Measurements from ENCODE around the gene SLC9A8.
"Not testable (repeated sequence)": the region's sequence is repeated elsewhere in the genome, so short reads cannot be mapped to it uniquely, and the experiment has no call there.

SLC9A8 gene

DNA sequence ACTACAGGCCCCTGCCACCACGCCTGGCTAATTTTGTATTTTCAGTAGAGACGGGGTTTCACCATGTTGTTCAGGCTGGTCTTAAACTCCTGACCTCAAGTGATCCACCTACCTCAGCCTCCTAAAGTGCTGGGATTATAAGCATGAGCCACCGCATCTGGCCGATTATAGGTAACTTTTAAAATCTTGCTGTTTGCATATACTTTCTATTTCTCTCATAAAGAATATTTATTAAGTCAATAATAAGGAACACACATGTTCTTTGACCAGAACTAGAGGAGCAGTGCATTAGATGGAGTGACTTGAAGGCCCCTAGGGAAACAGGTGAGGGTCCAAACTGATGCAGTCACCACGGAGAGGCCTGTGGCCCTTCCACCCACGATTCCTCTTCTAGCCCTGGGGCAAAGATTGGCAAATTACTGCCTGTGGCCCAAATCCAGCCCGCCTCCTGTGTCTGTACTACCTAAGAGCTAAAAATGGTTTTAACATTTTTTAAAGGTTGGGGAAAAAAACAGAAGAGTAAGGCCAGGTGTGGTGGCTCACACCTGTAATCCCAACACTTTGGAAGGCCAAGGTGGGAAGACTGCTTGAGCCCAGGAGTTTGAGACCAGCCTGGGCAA is 83.0 kb downstream of the SLC9A8 start:
- DNase-seq = not testable (repeated sequence)

GRCh38 chr20:49896204-49896603 is 83.6 kb downstream of the SLC9A8 start:
- no peak for DNase-seq

DNA sequence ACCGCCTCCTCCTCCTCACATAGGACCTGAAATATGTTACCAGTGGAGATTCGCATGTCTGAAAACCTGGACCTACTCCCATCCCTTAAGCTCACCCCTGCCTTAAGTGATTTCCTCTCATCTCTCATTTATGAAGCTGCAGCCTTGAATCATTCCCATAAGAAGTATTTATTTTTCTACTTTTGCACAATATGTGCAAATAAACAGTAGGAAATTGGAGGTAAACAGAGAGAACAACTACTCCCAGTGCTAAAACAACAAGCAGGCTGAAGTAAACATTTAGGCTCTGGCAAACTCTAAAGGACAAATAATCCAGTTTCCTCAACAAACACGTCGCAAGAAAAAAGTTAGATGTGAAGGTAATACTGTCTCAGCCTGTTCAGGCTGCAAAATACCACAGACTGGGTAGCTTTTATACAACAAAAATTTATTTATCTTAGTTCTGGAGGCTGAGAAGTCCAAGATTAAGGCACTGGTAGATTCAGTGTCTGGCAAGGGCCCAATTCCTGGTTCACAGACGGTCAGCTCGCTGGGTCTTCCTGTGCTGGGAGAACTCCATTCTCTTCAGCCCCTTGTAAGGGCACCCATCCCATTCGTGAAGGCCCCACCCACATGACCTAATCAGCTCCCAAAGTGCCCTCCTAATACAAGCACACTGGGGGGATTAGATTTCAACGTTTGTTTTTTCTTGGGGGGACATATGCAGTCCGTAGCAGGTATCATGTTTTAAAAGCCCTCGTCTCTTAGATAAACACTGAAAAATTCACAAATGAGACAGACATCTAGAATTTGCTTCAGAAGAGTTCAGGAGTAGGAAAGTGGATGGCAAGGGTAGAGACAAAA is 87.1 kb downstream of the SLC9A8 start:
- no peak for DNase-seq

DNA sequence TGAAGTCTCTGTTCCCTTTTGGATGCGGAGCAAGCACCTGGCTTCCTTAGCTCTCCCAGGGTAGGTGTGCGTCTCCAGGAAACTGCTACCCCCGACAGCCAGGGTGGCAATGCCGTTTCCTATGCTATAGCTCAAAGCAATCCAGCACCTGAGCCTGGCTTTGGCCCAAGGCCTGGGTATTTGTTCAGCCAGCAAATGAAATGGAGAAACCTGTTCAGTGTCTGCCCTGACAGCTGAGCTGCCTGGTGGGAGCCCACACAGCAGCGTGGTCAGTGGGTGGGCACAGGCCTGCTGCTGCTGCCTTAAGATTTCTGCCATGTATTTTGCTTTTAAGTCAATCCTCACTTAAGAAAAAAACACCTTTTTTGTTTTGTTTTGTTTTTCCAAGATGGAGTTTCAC is 89.0 kb downstream of the SLC9A8 start:
- no peak for DNase-seq

- no peak for DNase-seq
These were observed 92.0 kb downstream of the SLC9A8 start for GRCh38 chr20:49904440-49905214.

DNA sequence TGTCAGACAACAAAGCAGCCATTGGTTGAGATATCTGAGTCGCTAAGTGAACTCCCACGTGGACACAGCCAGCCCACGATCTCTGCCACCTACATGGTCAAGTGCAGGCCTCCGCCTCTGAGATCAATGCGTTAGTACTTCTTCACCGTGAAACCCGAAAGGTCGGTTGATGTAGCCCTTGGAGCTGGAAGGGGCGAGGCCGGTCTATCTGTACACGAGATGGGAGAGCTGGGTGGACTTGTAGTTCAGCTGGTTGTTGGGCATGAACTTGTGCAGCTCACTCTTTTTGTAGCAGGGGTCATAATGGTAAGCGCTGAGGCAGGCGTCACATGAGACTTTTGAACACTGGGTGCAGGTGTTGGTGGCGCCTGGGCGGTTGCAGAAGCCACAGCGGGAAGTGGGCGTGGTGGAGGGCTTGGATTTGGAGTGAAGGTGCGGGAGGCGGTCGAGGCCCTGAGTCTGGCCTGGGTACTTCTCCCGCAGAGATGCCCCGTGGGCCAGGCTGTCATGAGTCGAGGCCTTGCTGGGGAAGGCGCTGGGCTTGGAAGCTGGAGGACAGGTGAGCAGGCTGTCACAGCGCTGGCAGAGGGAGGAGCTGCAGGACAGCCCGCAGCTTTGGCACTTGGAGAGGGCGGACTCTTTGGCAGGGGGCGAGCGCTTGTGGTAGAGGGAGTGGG is 92.9 kb downstream of the SLC9A8 start:
- DNase-seq = no peak

- DNase-seq = no peak
These were observed 93.5 kb downstream of the SLC9A8 start for GRCh38 chr20:49906101-49906604.

- DNase-seq = no peak
These were observed 94.1 kb downstream of the SLC9A8 start for GRCh38 chr20:49906615-49907154.

DNA sequence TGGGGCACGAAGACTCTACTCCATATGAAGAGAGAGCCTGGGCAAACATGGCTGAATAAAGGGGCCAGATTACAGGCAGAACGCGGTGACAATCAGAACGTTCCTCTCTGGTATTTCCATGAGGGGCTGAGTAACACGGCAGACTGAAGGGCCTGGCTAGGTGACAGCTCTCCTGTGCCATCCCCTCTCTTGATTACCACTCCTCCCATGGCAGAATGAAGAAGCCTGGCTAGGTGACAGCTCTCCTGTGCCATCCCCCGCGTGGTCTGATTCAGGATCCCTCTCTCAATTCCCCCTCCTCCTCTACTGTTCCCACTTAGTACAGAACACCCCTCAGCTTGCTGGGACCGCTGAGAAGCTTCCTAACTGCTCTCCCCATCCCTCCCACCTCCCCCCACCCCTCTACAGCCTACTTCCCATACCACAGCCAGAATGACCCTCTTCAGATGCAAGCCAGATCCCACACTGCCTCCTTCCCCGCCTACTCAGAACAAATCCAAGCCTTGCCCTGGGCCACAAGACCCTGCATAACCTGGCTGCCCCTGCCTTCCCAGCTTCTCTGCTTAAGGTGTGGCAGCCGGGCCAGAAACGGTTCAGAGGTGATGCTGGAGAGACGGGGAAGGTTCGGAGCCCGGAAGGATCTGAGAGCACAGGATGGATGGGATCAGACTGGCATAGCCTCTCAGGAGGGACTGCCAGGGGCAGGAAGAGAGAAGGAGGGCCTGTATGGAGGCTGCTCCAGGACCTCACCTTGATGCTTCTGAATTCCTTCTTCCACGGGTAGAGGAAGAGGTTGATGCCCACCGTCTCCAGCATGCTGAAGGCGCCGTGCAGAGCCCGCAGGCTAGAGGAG is 95.0 kb downstream of the SLC9A8 start:
- no peak for DNase-seq

GRCh38 chr20:49908258-49908565 is 95.6 kb downstream of the SLC9A8 start:
- DNase-seq = no peak

GRCh38 chr20:49909499-49910339 is 97.1 kb downstream of the SLC9A8 start:
- peak in 1 of 2 experiments; percentile 26 for DNase-seq

DNA sequence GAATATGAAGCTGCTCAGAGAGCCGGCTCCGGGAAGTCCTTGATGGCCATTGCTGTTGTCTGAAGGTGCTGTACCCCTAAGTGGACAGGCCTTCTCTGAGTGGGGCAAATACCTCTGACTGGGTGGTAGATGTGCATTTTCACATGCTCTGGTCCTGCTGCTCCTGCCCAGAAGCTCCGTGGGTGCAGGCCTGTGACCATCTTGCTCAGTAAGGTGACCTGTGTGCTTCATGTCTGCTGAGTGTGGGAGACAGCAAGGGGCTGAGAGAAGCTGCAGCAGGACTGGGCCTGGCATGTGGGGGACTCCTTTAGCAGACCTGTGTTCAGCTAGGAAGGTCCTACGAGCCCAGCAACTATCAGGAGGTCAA is 97.7 kb downstream of the SLC9A8 start:
- no peak for DNase-seq

DNA sequence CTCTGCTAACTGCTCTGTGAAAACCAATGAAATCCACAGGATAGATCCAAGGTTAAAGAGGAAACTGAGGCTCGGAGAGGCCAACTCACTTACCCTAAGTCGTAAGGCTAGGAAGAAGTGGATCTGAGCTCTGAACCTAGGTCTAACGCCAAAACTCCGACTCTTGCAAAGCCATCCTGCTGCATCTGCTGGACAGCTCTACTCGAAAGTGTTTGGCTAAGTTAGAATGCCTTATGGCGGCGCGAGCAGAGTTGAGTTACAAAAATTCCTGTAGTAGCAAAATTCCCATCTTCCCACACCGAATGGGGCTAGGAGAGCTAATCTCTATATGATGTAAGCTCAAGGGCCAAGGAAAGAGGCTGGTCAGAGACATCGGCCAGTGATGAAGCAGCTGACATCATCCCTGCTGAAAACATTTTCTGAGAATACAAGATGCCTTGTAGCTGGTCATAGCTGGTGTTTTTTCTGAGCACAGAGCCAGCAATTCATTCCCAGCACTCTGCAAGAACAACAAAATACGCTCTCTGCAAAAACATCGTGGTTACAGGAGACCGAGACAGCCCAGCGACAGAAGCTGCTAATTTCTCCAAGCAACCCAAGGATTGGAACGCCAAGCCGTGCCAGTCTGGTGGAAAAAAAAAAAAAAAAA is 100.9 kb downstream of the SLC9A8 start:
- no peak for DNase-seq

DNA sequence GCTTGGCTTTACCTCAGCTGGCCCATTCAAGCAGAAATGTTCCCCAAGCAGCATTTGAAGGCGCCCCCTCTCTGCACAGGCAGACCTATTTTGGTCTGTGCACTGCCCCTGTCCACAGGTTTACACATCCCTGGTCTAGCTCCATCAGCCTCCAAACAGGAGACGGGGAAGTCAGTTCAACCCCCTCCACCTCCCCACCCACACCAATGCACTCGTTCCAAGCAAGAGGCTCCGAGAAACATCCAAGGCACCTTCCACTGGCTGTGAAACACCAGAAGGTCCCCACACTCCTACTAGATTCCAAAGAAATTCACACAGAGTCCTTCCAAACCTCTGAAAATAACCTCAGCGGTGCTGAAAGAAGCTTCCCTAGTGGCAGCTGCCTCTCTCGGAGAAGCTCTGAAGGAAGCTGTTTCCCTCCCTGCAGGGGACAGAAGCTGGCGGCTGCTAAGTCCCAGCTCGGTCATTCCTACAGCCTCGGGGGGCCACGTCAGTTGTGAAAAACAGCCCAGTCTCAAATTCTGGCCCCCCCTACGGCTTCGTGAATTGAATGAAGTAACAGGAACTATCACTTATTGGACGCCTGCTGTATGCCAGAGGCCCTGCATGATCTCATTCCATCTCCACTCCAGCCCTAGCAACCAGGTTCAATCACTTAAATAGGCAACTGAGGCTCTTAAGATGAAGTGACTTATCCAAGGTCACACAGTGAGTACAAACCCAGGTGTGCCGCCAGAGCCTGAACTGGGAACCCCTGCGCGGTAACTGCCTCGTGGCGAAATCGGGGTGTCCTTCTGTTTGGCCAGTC is 101.9 kb downstream of the SLC9A8 start:
- DNase-seq = no peak

GRCh38 chr20:49915118-49915379 is 102.4 kb downstream of the SLC9A8 start:
- DNase-seq = no peak

DNA sequence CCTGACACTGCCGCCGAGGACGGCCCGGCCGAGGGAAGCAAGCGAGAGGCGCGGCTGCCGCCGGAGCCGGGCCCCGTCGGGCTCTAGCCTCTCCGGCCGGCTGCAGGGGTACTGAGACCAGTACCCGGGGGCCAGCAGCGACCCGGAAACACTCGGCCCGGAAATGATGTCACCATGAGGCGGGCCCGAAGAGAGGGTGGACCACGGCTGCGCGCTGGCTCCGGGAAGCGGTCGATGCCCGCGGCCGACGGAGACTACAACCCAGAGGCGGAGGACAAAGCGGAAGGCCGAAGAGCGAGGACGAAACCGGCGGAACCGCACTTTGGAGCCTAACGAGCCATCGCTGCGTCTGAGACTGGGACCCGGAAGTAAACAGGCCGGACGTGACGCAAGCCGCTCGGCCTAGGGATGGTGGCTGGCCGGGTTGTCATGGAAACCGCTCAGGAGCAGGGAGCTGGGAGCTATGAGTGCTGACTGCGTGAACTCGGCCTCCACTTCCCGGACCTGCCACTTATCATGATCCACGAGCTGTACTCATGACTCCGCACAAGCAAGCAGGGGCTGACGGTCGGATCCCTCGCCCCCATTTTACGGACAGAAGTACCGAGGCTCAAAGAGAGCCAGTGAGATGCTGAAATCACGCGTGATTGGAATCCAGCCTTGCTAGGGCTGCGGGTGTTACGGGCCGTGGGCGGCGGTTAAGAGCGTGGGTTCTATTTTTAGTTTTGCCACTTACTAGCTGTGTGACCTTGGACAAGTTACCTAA is 102.9 kb downstream of the SLC9A8 start, which contains the start of gene SPATA2:
Gene SPATA2, minus strand, starts transcription at position 150 of the 766 bp plus-strand sequence. CDS start 7,039 bp downstream, outside the sequence.
- peak; percentile 89 to 91 for DNase-seq

DNA sequence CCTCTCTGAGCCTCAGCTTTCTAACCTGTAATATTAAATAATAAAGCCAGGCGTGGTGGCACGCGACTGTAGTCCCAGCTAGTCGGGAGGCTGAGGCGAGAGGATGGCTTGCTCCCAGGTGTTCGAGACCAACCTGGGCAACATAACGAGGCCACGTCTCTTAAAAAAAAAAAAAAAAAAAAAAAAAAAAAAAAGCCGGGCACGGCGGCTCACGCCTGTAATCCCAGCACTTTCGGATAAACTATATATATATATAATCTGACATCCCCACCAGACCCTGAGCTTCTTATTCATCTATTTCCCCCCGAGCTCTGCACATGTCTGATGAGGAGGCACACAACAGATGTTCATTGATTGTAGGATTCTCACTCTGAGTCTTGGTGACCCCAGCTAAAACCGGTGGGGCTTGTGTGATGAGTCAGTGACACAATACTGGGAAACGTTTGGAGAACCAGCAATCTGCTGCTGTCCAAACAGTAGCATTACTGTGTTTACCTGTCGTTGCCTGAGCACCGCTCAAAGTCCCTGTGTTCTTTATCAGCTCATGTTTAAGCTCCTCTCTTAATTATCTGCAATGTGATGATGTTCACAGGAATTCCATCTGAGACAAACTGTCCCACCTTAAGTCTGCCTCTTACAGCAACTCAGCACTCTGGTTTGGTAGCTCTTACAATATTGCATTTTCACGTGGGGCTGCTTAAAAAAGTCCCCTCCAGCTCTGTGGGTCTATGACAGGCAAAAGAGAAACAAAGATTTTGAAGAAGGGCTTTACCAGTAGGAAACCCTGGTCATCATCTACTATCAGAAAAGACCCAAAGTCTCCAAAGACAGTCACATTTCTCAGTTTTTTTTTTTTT is 103.7 kb downstream of the SLC9A8 start:
- peak in 1 of 2 experiments; percentile 23 for DNase-seq

GRCh38 chr20:49918446-49918845 is 105.8 kb downstream of the SLC9A8 start:
- DNase-seq = no peak

All from NCI-H524 (cell line).